DND-41 (cell line): ENCODE data around the gene NANS.
"Not testable (repeated sequence)": the region's sequence is repeated elsewhere in the genome, so short reads cannot be mapped to it uniquely, and the experiment has no call there.

Source experiments
- ATAC-seq: fragments of 200-7000 bp; cut with Tn5 transposase; 3 replicates; pipeline ENCODE4 v1.9.1; 2021; ENCODE audit warnings: low read depth; ENCODE audit not compliant: insufficient read depth
- DNase-seq: peaks from one replicate; pipeline ENCODE4 v3.0.0-alpha.2; 2020
- H2AFZ ChIP-seq: 2 replicates; pipeline ENCODE4 v1.6.0; 2012; ENCODE audit warnings: low read depth, low read length
- H3K27ac ChIP-seq: 2 replicates; pipeline ENCODE4 v1.5.1; 2012; ENCODE audit warnings: low read length, inconsistent platforms
- H3K27me3 ChIP-seq: fragments of 200-600 bp; sonication (generic); 2 replicates; pipeline ENCODE4 v1.6.0; 2012; ENCODE audit warnings: low read length, mild to moderate bottlenecking, inconsistent platforms; ENCODE audit not compliant: insufficient read depth, poor library complexity
- H3K36me3 ChIP-seq: 2 replicates; pipeline ENCODE4 v1.5.1; 2012; ENCODE audit warnings: low read length, inconsistent platforms; ENCODE audit not compliant: insufficient read depth
- H3K4me1 ChIP-seq: 2 replicates; pipeline ENCODE4 v1.5.1; 2012; ENCODE audit warnings: mild to moderate bottlenecking, low read length; ENCODE audit not compliant: insufficient read depth
- H3K4me2 ChIP-seq: 2 replicates; pipeline ENCODE4 v1.6.0; 2012; ENCODE audit warnings: mild to moderate bottlenecking, moderate library complexity, low read length, inconsistent platforms; ENCODE audit not compliant: insufficient read depth
- H3K4me3 ChIP-seq, 2 experiments: fragments of 200-600 bp in 1 of 2; shearing (Covaris generic) in 1 of 2; 2 replicates each; pipeline ENCODE4 v1.5.1; 2012 to 2016; ENCODE audit warnings: inconsistent platforms in 2 of 2, low read length in 2 of 2, mild to moderate bottlenecking in 2 of 2, low read depth in 1 of 2, moderate library complexity in 1 of 2
- H3K79me2 ChIP-seq: 2 replicates; pipeline ENCODE4 v1.6.0; 2012; ENCODE audit warnings: low read length, inconsistent platforms; ENCODE audit not compliant: insufficient read depth
- H3K9ac ChIP-seq: 2 replicates; pipeline ENCODE4 v1.6.0; 2012; ENCODE audit warnings: low read depth, mild to moderate bottlenecking, inconsistent platforms, low read length, moderate library complexity
- H3K9me3 ChIP-seq: 2 replicates; pipeline ENCODE4 v1.5.1; 2012; ENCODE audit warnings: low read length, moderate library complexity, mild to moderate bottlenecking, inconsistent platforms; ENCODE audit not compliant: insufficient read depth, severe bottlenecking
- H4K20me1 ChIP-seq: 2 replicates; pipeline ENCODE4 v1.6.0; 2012; ENCODE audit warnings: low read length; ENCODE audit not compliant: insufficient read depth
- EZH2 ChIP-seq: IDR thresholded peaks from 3 replicates; pipeline ENCODE4 v1.6.1; 2012; ENCODE audit warnings: borderline replicate concordance, low read depth, mild to moderate bottlenecking, moderate library complexity, low read length, inconsistent platforms; ENCODE audit not compliant: severe bottlenecking
- TF ChIP-seq, protein P1 (sequence below): IDR thresholded peaks from 2 replicates; pipeline ENCODE4 v1.5.1; 2012; ENCODE audit warnings: borderline replicate concordance, low read length, moderate library complexity, mild to moderate bottlenecking; ENCODE audit not compliant: poor library complexity, severe bottlenecking; ENCODE audit errors: extremely low read depth

Gene NANS

DNA sequence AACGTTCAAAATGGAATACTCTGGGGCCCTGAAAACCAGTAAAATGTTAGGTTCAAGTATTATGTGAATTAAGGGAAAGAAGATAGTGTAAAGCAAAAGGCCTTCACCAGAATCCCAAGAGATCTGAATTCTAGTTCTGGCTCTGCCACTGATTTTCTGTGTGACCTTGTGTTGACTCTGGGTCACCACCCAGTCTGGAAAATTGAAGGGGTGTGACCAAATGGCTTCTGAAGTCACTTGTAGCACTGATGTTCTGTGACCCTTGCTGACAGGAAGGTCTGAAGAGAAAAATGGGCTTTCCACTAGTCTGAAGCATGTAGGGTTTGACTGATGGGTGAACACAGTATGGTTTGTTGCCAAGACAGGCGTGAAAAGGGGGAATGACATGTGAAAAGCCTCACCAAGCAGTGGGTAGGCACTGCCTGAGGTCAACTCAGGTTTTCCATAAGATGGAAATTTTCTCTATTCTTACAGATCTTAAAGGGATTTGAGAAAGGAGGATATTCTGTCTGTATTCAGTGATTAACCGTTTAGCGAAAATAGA, 40.3 kb upstream of the NANS start:
- no peak for TF ChIP-seq EZH2
- TF ChIP-seq, protein P1, sequence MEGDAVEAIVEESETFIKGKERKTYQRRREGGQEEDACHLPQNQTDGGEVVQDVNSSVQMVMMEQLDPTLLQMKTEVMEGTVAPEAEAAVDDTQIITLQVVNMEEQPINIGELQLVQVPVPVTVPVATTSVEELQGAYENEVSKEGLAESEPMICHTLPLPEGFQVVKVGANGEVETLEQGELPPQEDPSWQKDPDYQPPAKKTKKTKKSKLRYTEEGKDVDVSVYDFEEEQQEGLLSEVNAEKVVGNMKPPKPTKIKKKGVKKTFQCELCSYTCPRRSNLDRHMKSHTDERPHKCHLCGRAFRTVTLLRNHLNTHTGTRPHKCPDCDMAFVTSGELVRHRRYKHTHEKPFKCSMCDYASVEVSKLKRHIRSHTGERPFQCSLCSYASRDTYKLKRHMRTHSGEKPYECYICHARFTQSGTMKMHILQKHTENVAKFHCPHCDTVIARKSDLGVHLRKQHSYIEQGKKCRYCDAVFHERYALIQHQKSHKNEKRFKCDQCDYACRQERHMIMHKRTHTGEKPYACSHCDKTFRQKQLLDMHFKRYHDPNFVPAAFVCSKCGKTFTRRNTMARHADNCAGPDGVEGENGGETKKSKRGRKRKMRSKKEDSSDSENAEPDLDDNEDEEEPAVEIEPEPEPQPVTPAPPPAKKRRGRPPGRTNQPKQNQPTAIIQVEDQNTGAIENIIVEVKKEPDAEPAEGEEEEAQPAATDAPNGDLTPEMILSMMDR: no peak
- Histone ChIP-seq H3K4me1 (no peaks in the 10 kb centered on the region), H2AFZ (no peak overlapping the region), H3K9me3 (no peaks in the 10 kb centered on the region), H4K20me1 (peaks cover 21% of the 10 kb centered on the region; the same call in 1 of the 2 replicates), H3K79me2 (peaks cover under 1% of the 10 kb centered on the region; the same call in 1 of the 2 replicates), H3K4me2 (no peak overlapping the region), H3K9ac (no peak overlapping the region), H3K27ac (no peak overlapping the region), H3K27me3 (no peaks in the 10 kb centered on the region), H3K36me3 (peaks cover 92% of the 10 kb centered on the region), H3K4me3 (no peak overlapping the region)
- DNase-seq (no peak), ATAC-seq (no peak)

DNA sequence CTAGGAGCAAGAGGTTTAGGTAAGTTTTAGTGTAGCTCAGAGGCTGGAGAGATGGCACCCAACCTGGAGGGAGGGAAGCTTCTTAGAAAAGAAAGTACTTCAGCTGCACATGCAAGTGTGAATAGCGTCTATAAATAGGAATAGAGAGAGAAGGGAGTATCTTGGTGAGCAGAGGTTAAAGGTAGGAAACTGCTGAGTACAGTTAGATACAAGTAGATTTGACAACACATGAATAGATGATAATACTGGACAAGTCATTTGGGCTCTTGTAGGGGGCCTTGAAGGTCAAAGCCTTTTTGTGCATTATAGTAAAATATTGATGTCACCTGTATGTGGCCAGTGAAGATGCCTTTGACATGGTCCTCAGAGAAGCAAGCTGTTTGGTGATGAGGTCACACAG, 39.2 kb upstream of the NANS start:
- no peaks in the 10 kb centered on the region for H3K27me3 ChIP-seq
- TF ChIP-seq, protein P1: no peak
- no peak for TF ChIP-seq EZH2
- no peak for DNase-seq
- H2AFZ ChIP-seq: no peak overlapping the region
- no peak overlapping the region for H3K4me2 ChIP-seq
- H4K20me1 ChIP-seq: peaks cover 16% of the 10 kb centered on the region; the same call in 1 of the 2 replicates
- no peak; the same call in 2 of the 3 replicates for ATAC-seq
- no peaks in the 10 kb centered on the region for H3K79me2 ChIP-seq
- no peaks in the 10 kb centered on the region for H3K9me3 ChIP-seq
- no peak overlapping the region for H3K4me3 ChIP-seq
- peaks cover 89% of the 10 kb centered on the region for H3K36me3 ChIP-seq
- H3K27ac ChIP-seq: no peak overlapping the region
- H3K9ac ChIP-seq: no peak overlapping the region
- H3K4me1 ChIP-seq: no peaks in the 10 kb centered on the region

DNA sequence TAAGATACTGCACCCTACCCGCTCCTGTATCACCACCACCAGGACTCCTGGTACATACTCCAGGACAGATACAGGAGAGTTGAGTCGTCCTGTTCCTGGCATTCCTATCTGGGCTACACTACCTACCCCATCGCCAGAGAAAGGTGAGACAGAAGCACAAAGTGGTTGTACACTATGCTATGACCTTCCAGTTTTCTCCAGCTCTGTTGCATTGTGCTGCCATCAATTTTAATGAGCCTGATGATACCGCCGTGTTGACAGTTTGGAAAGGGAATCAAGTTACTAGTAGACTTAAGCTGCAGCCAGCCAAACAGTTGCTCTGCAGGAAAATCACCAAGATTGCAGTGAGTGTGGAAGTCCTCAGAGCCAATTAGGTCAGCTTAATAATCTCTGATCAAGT, 38.2 kb upstream of the NANS start:
- no peak overlapping the region for H2AFZ ChIP-seq
- peaks cover 79% of the 10 kb centered on the region for H3K36me3 ChIP-seq
- no peaks in the 10 kb centered on the region for H3K27me3 ChIP-seq
- ATAC-seq: no peak
- H3K9ac ChIP-seq: no peak overlapping the region
- TF ChIP-seq EZH2: no peak
- TF ChIP-seq, protein P1: no peak
- no peak overlapping the region for H3K4me3 ChIP-seq
- H3K79me2 ChIP-seq: no peaks in the 10 kb centered on the region
- H3K9me3 ChIP-seq: no peaks in the 10 kb centered on the region
- no peak for DNase-seq
- no peaks in the 10 kb centered on the region for H3K4me1 ChIP-seq
- no peak overlapping the region for H3K27ac ChIP-seq
- peaks cover 13% of the 10 kb centered on the region; the same call in 1 of the 2 replicates for H4K20me1 ChIP-seq
- H3K4me2 ChIP-seq: no peak overlapping the region

DNA sequence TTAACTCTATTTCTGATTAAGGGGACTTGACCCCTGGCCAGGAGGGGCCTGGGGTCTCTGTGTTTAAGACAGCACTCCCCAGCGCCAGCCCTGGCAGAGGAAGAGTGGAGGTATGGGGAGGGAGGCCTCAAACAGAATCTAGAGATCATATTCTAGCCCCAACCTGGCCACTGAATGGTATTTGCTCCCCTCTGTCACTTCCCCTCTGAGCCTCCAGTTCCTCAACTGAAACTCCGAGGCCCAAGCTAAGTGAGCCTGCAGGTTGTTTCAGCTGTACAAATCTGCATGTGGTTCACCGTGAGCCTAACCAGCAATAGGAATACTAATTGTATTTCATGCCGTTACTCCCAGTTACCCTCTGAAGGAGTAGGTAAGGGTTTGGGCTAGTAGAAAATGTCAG, 37.4 kb upstream of the NANS start:
- no peaks in the 10 kb centered on the region for H3K27me3 ChIP-seq
- H3K4me3 ChIP-seq: no peak overlapping the region
- ATAC-seq (no peak), DNase-seq (no peak)
- H3K9me3 ChIP-seq: no peaks in the 10 kb centered on the region
- H3K4me1 ChIP-seq: no peaks in the 10 kb centered on the region
- no peak overlapping the region for H3K9ac ChIP-seq
- no peaks in the 10 kb centered on the region for H3K79me2 ChIP-seq
- H3K27ac ChIP-seq: no peak overlapping the region
- no peak for TF ChIP-seq EZH2
- TF ChIP-seq, protein P1: no peak
- no peak overlapping the region for H3K4me2 ChIP-seq
- peaks cover 7% of the 10 kb centered on the region; the same call in 1 of the 2 replicates for H4K20me1 ChIP-seq
- H3K36me3 ChIP-seq: peaks cover 72% of the 10 kb centered on the region
- no peak overlapping the region for H2AFZ ChIP-seq

DNA sequence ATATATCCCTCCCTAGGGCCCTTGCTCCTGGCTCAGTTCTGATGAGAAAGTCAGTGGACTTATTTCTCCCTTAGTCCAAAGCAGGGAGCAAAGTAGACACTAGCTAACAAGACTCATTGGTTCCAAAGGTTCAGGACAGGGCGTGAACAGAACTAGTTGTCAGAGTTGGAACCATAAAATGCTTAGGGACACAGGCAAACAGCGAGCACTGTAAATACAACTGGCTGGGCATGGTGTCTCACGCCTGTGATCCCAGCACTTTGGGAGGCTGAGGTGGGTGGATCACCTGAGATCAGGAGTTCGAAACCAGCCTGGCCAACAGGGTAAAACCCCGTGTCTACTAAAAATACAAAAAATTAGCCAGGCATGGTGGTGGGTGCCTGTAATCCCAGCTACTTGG, 36.7 kb upstream of the NANS start:
- not testable (repeated sequence) for H3K4me1 ChIP-seq, H4K20me1 ChIP-seq, H3K9me3 ChIP-seq, H3K4me2 ChIP-seq, H3K9ac ChIP-seq, ATAC-seq, H2AFZ ChIP-seq, DNase-seq, H3K27me3 ChIP-seq, H3K4me3 ChIP-seq, H3K79me2 ChIP-seq, H3K27ac ChIP-seq
- peaks cover 64% of the 10 kb centered on the region for H3K36me3 ChIP-seq
